Endothelial cell of umbilical vein (primary cell): ENCODE measurements around the gene SYT17. TPM values are rescaled to one million over a fixed set of nuclear protein-coding genes. Genes with fewer than 3 reads are reported as not detected.

Experiments used
- BruUV-seq: library from RNA; stranded (reverse); fragments of 400-500 nt; replicated peaks from 2 replicates; lab custom pipeline; 2021; lab: Mats Ljungman, UMichigan
- CTCF ChIA-PET: fragments of 300-600, 350-600 bp; sonication (Branson Sonifier 250); formaldehyde crosslinking; loops from one replicate; lab custom pipeline; 2021; ENCODE audit warnings: antibody characterized with exemption, inconsistent platforms; lab: Charles Lee
- POLR2A ChIA-PET: fragments of 300-600, 350-600 bp; sonication (Branson Sonifier 250); formaldehyde crosslinking; loops from one replicate; lab custom pipeline; 2021; ENCODE audit warnings: antibody characterized with exemption, inconsistent platforms; lab: Charles Lee
- DNase-seq: peaks from one replicate; pipeline ENCODE4 v3.0.0-alpha.2; 2011; ENCODE audit warnings: low read depth, low spot score
- FAIRE-seq: peaks from 2 replicates; lab custom pipeline; 2011; peaks lifted over from hg19 to GRCh38; lab: Jason Lieb, UNC
- H2AFZ ChIP-seq: 2 replicates; pipeline ENCODE4 v1.6.0; 2012; ENCODE audit warnings: low read depth, low read length, control low read depth, inconsistent platforms
- H3K27ac ChIP-seq: 2 replicates; pipeline ENCODE4 v1.5.1; 2011; ENCODE audit warnings: low read depth, mild to moderate bottlenecking, control low read depth, low read length, moderate library complexity; ENCODE audit not compliant: insufficient read depth
- H3K27me3 ChIP-seq, 2 experiments: 2 replicates each; pipeline versions ENCODE4 v1.6.0 to v1.6.1; 2011; ENCODE audit warnings: low read length in 2 of 2, mixed read lengths in 1 of 2; ENCODE audit not compliant: control insufficient read depth in 2 of 2, insufficient read depth in 2 of 2
- H3K36me3 ChIP-seq, 2 experiments: 2 replicates in 1 of 2; 3 replicates in 1 of 2; pipeline ENCODE4 v1.5.1; 2011; ENCODE audit warnings: low read length in 2 of 2, mild to moderate bottlenecking in 1 of 2, moderate library complexity in 1 of 2; ENCODE audit not compliant: control insufficient read depth in 2 of 2, insufficient read depth in 2 of 2; ENCODE audit errors: extremely low read depth in 1 of 2
- H3K4me1 ChIP-seq: 3 replicates; pipeline ENCODE4 v1.5.1; 2011; ENCODE audit warnings: mild to moderate bottlenecking, low read length; ENCODE audit not compliant: control insufficient read depth, insufficient read depth; ENCODE audit errors: extremely low read depth
- H3K4me2 ChIP-seq: 2 replicates; pipeline ENCODE4 v1.6.1; 2011; ENCODE audit warnings: low read length, control low read depth, mixed read lengths; ENCODE audit not compliant: insufficient read depth
- H3K4me3 ChIP-seq, 3 experiments: fragments of 200-600 bp in 1 of 3; sonication (generic), shearing (Covaris generic) in 1 of 3; replicated peaks in 1 of 3; 2 replicates each; pipeline ENCODE4 v1.5.1; 2011 to 2016; ENCODE audit warnings: control low read depth in 3 of 3, low read length in 3 of 3, mild to moderate bottlenecking in 2 of 3, inconsistent platforms in 1 of 3, low read depth in 1 of 3, moderate library complexity in 1 of 3; ENCODE audit not compliant: insufficient read depth in 1 of 3
- H3K79me2 ChIP-seq: 2 replicates; pipeline ENCODE4 v1.6.0; 2012; ENCODE audit warnings: low read length, inconsistent platforms; ENCODE audit not compliant: control insufficient read depth, insufficient read depth
- H3K9ac ChIP-seq: replicated peaks from 2 replicates; pipeline ENCODE3; 2011; ENCODE audit warnings: low read length, control low read depth; ENCODE audit not compliant: insufficient read depth; ENCODE audit errors: extremely low read depth
- H3K9me1 ChIP-seq: replicated peaks from 3 replicates; pipeline ENCODE4 v1.6.0; 2011; ENCODE audit warnings: mild to moderate bottlenecking, low read length; ENCODE audit not compliant: control insufficient read depth, insufficient read depth; ENCODE audit errors: extremely low read depth
- H3K9me3 ChIP-seq: replicated peaks from 2 replicates; pipeline ENCODE4 v1.5.1; 2012; ENCODE audit warnings: low read length, inconsistent platforms; ENCODE audit not compliant: control insufficient read depth, insufficient read depth
- H4K20me1 ChIP-seq: replicated peaks from 2 replicates; pipeline ENCODE3; 2011; ENCODE audit warnings: mild to moderate bottlenecking, low read length; ENCODE audit not compliant: control insufficient read depth, insufficient read depth; ENCODE audit errors: extremely low read depth
- CTCF ChIP-seq, 2 donors: IDR thresholded peaks; 1 replicate in 1 of 2; 2 replicates in 1 of 2; pipeline ENCODE4 v1.5.1; 2011; ENCODE audit warnings: low read length in 2 of 2, mild to moderate bottlenecking in 2 of 2, moderate library complexity in 2 of 2, control low read depth in 1 of 2, inconsistent platforms in 1 of 2, low read depth in 1 of 2; ENCODE audit not compliant: insufficient read depth in 1 of 2; ENCODE audit errors: extremely low read depth in 1 of 2
- EZH2 ChIP-seq: IDR thresholded peaks from 2 replicates; pipeline ENCODE4 v1.6.1; 2012; ENCODE audit warnings: borderline replicate concordance, low read depth, mild to moderate bottlenecking, moderate library complexity, low read length, inconsistent platforms; ENCODE audit not compliant: severe bottlenecking
- FOS ChIP-seq: IDR thresholded peaks from 2 replicates; pipeline ENCODE4 v1.6.1; 2011; ENCODE audit warnings: mild to moderate bottlenecking, low read length, moderate library complexity, borderline replicate concordance; ENCODE audit not compliant: insufficient read depth
- GATA2 ChIP-seq: IDR thresholded peaks from 2 replicates; pipeline ENCODE4 v1.7.0; 2011; ENCODE audit warnings: low read depth, mild to moderate bottlenecking, moderate library complexity, mixed read lengths, low read length; ENCODE audit not compliant: insufficient read length, insufficient read depth
- JUN ChIP-seq: IDR thresholded peaks from 2 replicates; pipeline ENCODE4 v1.6.1; 2011; ENCODE audit warnings: borderline replicate concordance, low read depth; ENCODE audit not compliant: insufficient read length, insufficient read depth
- MAX ChIP-seq: IDR thresholded peaks from 2 replicates; pipeline ENCODE4 v1.6.1; 2011; ENCODE audit not compliant: insufficient read depth, insufficient read length
- MYC ChIP-seq: IDR thresholded peaks from one replicate; pipeline ENCODE4 v1.6.1; 2011; ENCODE audit warnings: mild to moderate bottlenecking, low read depth, low read length
- POLR2A ChIP-seq: IDR thresholded peaks from 2 replicates; pipeline ENCODE4 v1.6.1; 2012; ENCODE audit warnings: low read depth, mild to moderate bottlenecking, control low read depth, low read length
- POLR2AphosphoS5 ChIP-seq: IDR thresholded peaks from 2 replicates; pipeline ENCODE4 v1.6.1; 2012; ENCODE audit warnings: low read depth, mild to moderate bottlenecking, control low read depth, low read length, moderate library complexity; ENCODE audit not compliant: insufficient read depth
- dilution Hi-C: fragments of 300-500 bp; cut with MboI; formaldehyde crosslinking; loops from one replicate; pipeline ENCODE4 v1.15.0; 2019; ENCODE audit warnings: low sequenced_read_pairs; ENCODE audit not compliant: extremely low pct_ligation_motif_present
- intact Hi-C: fragments of 100-400 bp; cut with micrococcal nuclease; formaldehyde crosslinking; loops from one replicate; pipeline ENCODE4 v1.10.0; 2022
- polyA plus RNA-seq, 4 experiments: library from polyadenylated mRNA; depleted of rRNA in 3 of 4; stranded (reverse) in 3 of 4; unstranded in 1 of 4; fragments of >200 nt; gene quantifications; 2 replicates each; pipeline versions ENCODE4 v1.2.1 to v1.2.3, GENCODE V29; 2011 to 2012; ENCODE audit warnings: missing spikeins in 1 of 4
- total RNA-seq: library from RNA; stranded (reverse); gene quantifications from 2 replicates; pipeline ENCODE4 v1.2.3, GENCODE V29; 2021

Gene SYT17
- total and polyA plus RNA-seq, 2 donors (not counting 3 experiments of a cell fraction or from before 2014, with no cell fraction given) = 1.9 to 4.2 TPM

- no peaks in the 10 kb centered on the region for H3K9me3 ChIP-seq
- H3K4me1 ChIP-seq = peaks cover 3% of the 10 kb centered on the region
- H3K27ac ChIP-seq = no peak overlapping the region
- intact Hi-C loops (loop anchor here (5.0 kb wide), 2 partner anchors 70 to 200 kb away; partner anchors contain the start of genes ITPRIPL2 and TMC7), dilution Hi-C loops (no loop called here)
- no peaks in the 10 kb centered on the region for H3K36me3 ChIP-seq
- no peaks in the 10 kb centered on the region for H4K20me1 ChIP-seq
- TF ChIP-seq MYC (no peak), POLR2A (no peak), EZH2 (no peak), MAX (no peak), FOS (no peak), POLR2AphosphoS5 (no peak), GATA2 (no peak), CTCF (IDR thresholded peaks at IDR 0.05; ENCODE audit: extremely low read depth in 1 of 2, insufficient read depth in 1 of 2, low read depth in 1 of 2, low read length in 2 of 2) (no peak), JUN (no peak)
- H3K9ac ChIP-seq = no peak overlapping the region
- no peak overlapping the region for H2AFZ ChIP-seq
- ChIA-PET POLR2A (no interaction called here), CTCF (interaction anchor here (1.3 to 8.7 kb wide), 3 partner anchors 40 to 97 kb away, joined by 3 to 244 read pairs (median 37); partner anchors contain the start of gene ITPRIPL2)
- H3K79me2 ChIP-seq = no peaks in the 10 kb centered on the region
- BruUV-seq = no TSS peak
- FAIRE-seq = no peak
- no peak overlapping the region for H3K4me3 ChIP-seq
- no peaks in the 10 kb centered on the region for H3K9me1 ChIP-seq
- H3K27me3 ChIP-seq = no peaks in the 10 kb centered on the region
- no peak overlapping the region for H3K4me2 ChIP-seq
- DNase-seq = no peak
Measured at GRCh38 chr16:19182481-19182880, 14.4 kb downstream of the SYT17 start.
